ENCODE data around the gene OTOP2.

The OTOP2 gene

GRCh38 chr17:74925242-74925641 is 1.2 kb downstream of the OTOP2 start:
- DNase-seq: no peak

DNA sequence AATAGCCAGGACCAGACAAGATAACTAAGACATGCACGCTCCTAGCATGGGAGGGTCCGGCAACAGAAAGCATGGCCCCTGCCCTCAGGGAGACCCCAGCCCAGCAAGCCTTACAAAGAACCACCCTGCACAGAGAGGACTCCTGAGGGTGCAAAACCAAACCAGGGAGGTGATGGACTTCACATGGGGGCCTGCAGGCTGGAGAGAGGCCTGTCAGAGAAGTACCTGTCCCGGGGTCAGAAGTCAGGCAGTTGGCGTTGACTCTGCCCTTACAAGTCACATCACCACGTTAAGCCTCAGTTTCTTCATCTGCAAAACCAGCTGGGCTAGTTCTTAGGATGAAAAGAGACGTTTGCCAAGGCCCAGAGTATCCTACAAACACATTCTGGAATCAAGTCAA is 4.7 kb downstream of the OTOP2 start:
- DNase-seq: no peak

GRCh38 chr17:74930535-74931036 is 6.5 kb downstream of the OTOP2 start:
- DNase-seq: no peak

- DNase-seq: no peak
Observed at GRCh38 chr17:74935048-74935447, 11.0 kb downstream of the OTOP2 start.

GRCh38 chr17:74935585-74936469 is 11.8 kb downstream of the OTOP2 start, which contains the start of gene OTOP3:
OTOP3 (plus strand) TSS chr17:74935898; CDS start chr17:74935922, 24 bp downstream.
- DNase-seq: no peak

DNA sequence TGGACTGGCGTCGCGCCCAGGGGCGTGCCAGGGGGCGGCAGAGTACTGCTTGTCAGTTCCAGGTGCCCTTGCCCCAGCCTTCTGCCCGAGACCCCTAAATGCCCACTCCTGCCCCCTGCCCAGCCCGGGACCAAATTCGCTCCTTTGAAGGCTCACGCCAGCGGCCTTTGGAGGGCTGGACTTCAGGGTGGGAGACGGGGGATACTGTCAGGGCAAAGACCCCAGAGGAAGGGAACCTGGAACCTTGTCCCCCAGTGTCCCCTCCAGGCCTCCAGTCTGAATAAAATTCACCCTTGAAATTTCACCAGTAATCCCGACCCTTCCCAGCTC is 12.4 kb downstream of the OTOP2 start:
- DNase-seq: no peak

DNA sequence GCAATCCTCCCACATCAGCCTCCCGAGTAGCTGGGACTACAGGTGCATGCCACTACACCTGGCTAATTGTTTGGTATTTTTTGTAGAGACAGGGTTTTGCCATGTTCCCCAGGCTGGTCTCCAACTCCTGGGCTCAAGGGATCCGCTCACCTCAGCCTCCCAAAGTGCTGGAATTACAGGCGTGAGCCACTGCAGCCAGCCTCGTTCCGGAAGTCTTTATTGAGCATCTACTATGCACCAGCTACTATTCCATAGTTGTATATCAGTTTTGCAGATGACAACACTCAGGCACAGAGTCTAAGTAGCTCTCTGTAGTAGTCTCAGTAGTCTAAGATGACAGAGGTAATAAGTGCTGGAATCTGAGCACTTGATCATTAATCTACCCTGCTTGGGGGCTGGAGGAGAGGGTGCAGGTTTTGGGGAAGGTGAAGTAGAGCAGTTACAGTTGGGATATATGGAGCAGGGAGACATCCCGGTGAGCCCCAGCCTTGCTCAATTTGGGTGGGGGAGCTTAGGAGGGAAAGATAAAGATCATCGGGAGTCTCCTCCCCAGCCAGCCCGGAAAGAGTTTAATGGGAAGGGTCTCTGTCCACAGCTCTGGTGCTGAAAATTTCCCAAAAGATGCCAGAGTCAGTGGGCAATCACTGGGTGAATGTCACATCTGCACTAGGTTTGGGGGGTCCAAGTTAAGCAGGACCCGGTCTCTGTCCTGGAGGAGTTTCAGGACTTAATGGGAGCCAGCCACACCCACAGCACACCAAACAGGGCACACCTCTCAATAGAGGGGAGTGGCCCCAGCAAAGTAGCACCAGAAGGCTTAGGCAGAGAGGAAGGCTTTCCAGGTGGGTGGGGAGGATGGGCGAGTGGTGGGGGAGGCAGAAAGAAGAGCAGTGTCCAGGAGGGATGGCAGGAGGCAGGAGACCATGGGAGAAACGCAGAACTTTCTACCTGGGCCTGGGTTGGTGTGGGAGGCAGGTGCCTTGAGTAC is 13.3 kb downstream of the OTOP2 start:
- no peak for DNase-seq

DNA sequence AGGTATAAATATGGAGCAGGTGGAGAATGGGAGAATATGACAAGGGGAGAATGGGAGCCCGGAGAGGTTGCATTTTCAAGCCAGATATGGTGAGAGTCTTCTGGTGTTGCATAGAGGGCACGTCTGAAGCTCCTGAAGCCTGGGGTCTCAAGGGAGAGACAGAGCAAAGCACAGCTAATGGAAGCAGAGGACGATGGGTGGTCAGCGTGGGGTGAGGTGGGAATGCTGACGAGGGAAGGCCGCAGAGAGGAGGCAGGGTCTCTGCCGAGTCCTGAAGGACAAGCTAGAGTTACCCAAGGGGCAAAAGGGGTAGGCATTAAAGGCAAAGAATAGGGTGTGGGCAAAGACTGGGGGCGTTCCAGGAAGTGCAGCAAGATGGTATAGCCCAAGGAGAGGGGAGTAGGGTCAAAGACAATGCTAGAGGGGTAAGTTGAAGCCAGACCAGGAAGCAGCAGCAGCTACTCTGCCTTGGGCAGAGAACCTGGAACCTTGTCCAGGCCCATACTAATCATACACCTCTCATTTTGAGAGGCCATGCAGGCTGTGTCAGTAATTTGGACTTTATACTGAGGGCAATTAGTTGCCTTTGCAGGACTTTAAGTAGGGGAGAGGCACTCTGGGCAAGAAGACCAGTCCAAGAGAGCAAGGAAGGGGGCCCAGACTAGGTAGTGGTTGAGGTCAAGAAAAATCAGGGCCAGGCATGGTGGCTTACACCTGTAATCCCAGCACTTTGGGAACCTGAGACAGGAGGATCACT is 14.3 kb downstream of the OTOP2 start:
- no peak for DNase-seq

- DNase-seq: no peak
Observed at GRCh38 chr17:74939534-74939933, 15.5 kb downstream of the OTOP2 start.

GRCh38 chr17:74941128-74941725 is 17.2 kb downstream of the OTOP2 start:
- no peak for DNase-seq

GRCh38 chr17:74943808-74944522 is 19.9 kb downstream of the OTOP2 start:
- DNase-seq: no peak

DNA sequence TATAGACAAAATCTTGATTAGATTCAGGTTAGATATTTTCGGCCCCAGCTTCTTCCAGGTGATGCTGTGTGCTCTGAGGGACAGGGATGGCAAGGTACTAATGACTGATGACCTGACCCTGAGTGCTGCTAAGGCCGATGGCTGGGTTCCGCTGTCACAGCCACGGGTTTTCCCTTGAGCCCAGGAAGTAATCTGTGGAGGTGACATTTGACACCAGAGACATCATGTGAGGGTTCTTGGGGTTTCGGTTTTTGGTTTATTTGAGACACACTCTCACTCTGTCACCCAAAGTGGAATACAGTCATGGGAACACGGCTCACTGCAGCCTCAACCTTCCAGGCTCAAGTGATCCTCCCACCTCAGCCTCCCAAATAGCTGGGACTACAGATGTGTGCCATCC is 21.5 kb downstream of the OTOP2 start:
- DNase-seq: no peak

DNA sequence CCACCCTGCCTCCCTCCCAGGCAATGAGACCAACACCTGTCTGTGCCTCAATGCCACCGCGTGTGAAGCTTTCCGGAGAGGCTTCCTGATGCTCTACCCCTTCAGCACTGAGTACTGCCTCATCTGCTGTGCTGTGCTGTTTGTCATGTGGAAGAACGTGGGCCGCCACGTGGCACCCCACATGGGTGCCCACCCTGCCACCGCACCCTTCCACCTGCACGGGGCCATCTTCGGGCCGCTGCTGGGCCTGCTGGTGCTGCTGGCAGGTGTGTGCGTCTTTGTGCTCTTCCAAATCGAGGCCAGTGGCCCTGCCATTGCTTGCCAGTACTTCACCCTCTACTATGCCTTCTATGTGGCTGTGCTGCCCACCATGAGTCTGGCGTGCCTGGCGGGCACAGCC is 22.6 kb downstream of the OTOP2 start:
- DNase-seq: no peak

DNA sequence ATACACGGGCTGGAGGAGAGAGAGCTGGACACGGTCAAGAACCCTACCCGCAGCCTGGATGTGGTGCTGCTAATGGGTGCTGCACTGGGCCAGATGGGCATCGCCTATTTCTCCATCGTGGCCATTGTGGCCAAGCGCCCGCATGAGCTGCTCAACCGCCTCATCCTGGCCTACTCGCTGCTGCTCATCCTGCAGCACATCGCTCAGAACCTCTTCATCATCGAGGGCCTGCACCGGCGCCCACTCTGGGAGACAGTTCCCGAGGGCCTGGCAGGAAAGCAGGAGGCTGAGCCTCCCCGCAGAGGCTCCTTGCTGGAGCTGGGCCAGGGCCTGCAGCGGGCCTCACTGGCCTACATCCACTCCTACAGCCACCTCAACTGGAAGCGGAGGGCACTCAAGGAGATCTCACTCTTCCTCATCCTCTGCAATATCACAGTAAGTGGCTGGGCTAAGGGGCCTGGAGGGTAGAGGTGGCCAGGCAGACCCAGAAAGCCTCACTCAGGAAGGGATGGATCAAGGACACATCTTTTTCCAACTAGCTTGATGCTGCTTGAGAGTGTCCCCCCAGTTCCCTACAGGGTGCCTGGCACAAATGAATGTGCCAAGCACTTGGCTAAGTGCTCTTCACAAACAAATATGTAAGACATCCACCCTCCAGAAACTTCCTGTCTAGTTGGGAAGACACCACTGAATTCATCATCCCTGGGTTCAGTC is 23.1 kb downstream of the OTOP2 start:
- DNase-seq: no peak

DNA sequence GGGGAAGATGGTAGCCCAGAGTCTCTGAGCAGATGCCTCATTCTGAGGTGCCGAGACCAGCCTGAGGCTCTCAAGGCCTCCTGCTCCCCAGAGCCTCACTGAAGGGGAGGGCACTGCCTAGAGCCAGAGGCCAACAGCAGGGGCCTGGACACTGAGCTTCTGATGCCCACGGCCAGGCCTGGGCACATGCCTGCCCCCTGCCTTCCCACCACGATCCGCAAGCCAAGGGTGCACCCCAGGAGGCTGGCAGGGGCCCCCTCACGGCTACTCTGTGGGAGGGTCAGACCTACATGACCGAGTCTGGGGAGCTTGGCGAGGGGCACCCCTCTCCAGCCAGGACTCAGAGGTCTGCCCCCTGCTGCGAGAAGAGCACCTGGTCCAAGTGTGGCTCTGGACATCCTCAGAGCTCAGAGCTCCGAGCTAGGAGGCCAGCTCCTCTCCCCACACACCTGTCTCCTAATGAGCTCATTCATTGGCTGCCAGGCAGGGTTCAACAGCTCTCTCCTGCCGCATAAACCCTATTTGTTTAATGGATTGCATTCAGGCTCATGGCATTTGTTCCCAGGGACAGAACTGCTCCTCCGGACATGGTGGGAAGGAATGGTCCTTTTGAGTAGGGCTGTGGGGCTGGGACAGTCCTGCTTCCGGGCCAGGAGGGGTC is 25.5 kb downstream of the OTOP2 start:
- DNase-seq: no peak

DNA sequence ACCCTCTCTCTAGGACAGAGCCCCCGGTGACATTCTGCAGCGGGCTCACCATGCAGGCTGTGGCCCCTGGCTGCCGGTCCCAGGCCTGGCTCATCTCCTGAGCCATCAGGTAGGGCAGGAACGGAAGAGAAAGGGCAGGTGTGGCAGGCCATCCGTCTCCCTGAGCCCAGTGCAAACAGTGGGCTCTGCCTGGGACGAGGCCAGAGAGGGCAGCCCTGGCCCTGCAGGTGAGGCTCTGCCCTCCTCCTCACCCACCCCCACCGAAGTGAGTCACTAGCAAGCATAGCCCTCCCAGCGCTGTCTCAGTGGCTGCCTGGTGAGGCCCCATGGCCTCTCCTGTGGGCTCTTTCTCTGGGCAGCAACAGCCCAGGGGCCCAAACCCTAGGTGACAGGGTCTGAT is 26.1 kb downstream of the OTOP2 start:
- DNase-seq: no peak

DNA sequence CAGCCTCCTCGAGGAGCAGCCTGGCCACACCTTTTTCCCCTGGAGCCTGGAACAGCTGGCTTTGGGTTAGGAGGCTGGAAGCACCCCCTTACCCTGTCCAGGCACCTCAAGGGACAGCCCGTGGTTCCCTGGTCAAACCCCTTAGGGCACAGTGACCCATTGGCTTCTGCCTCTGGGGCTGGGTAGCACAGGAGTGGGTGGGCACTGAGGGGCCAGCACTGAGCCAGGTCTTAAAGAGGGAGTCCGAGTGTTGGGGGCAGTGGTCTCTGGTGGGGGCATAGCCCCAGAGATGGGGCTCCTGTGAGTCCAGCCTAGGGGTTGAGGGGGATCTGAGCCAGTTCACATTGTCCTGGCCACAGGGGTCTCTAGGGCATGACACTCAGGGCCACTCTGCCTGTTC is 27.0 kb downstream of the OTOP2 start:
- DNase-seq: no peak

DNA sequence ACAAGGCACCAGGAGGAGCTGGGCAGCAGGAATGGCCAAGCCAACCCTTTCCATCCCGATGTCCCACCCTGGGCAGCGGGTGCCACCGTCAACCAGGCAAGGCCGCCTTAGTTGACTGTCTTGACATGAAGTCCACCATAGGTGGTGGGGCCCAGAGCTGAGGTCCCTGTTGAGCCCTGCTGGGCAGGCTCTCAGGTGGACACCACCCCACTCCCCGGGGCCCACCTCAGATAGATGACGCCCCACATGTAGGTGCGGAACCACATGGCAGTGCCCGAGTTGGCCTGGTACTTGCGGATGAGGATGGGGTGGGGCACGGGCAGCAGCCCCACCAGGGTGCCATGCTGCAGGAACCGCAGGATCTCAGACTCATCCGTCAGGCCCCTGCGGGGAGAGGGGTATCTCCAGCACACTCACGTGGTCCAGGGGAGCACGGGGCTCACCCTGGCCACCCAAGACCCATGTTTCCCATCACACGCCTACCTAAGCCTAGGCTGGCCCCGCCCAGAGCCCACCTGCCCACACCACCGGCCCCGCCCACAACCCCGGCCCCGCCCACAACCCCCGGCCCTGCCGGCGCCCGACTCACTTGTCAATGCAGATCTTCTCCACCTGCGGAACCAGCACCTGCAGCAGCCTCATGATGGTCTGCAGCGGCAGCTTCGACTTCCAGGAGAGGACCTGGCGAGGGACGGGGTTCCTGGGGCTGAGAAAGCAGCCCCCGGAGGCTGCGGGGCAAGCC is 27.8 kb downstream of the OTOP2 start:
- DNase-seq: no peak

- DNase-seq: no peak
Observed at GRCh38 chr17:74952431-74953133, 28.5 kb downstream of the OTOP2 start.

All from hematopoietic multipotent progenitor cell treated with erythropoietin and hydrocortisone succinate and interleukin-3 and kit ligand, for 8 days (in vitro differentiated cells).